Stomach (tissue), 4 donors: ENCODE measurements around the gene CCR5AS.
"Not testable (repeated sequence)": the region's sequence is repeated elsewhere in the genome, so short reads cannot be mapped to it uniquely, and the experiment has no call there.

Experiments
- EP300 ChIP-seq: sonication (generic); formaldehyde crosslinking; IDR thresholded peaks from one replicate; pipeline ENCODE4 v1.6.1; 2017; ENCODE audit warnings: antibody characterized with exemption
- POLR2A ChIP-seq, 4 donors: fragments of 450-650 bp; IDR thresholded peaks; one replicate each; pipeline ENCODE4 v1.6.1; 2016; ENCODE audit warnings: antibody characterized with exemption in 4 of 4, control low read depth in 2 of 4, mild to moderate bottlenecking in 1 of 4, moderate library complexity in 1 of 4

DNA sequence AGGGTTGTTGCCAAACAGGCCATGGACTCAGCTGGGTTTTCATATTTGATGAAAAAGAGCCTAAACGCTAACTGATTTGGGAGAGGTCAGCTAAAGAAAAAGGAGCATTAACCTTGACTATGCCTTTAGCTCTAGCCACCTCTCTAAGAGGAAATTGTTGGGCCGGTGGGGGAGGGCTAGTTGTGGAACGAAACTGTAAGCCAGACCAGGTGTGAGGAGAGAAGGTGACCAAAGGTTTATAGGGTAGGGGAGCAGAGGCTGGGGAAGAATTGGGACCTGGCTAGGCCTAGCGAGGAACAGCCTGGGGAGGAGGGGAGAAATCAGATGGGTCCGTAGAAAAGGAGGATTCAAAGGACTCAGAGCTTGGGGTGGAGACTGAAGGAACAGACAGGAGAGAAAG lies 15.3 kb downstream of the CCR5AS start:
- TF ChIP-seq POLR2A (IDR thresholded peaks at IDR 0.05); EP300: not testable (repeated sequence)
